HG02798 (cell line): ENCODE data around the gene NWD2.

ENCODE experiments used
- ATAC-seq: cut with Tn5 transposase; IDR thresholded peaks from one replicate; pipeline ENCODE4 v1.9.1; 2021; ENCODE audit warnings: mild to moderate bottlenecking; ENCODE audit not compliant: unreplicated experiment, poor library complexity

Gene NWD2

GRCh38 chr4:37279121-37279520 is 34.6 kb downstream of the NWD2 start:
- no peak for ATAC-seq

GRCh38 chr4:37279894-37280592 is 35.5 kb downstream of the NWD2 start:
- no peak for ATAC-seq

- no peak for ATAC-seq
Observed at GRCh38 chr4:37299468-37299867, 54.9 kb downstream of the NWD2 start.

GRCh38 chr4:37304612-37305011 is 60.1 kb downstream of the NWD2 start:
- no peak for ATAC-seq

- no peak for ATAC-seq
Observed at GRCh38 chr4:37305984-37306383, 61.4 kb downstream of the NWD2 start.

GRCh38 chr4:37317104-37317643 is 72.6 kb downstream of the NWD2 start:
- ATAC-seq = no peak

- no peak for ATAC-seq
Observed at GRCh38 chr4:37320513-37321235, 76.1 kb downstream of the NWD2 start.

GRCh38 chr4:37322122-37322521 is 77.6 kb downstream of the NWD2 start:
- ATAC-seq = no peak

GRCh38 chr4:37324546-37324945 is 80.0 kb downstream of the NWD2 start:
- ATAC-seq = no peak

GRCh38 chr4:37326852-37327251 is 82.3 kb downstream of the NWD2 start:
- no peak for ATAC-seq

- no peak for ATAC-seq
Observed at GRCh38 chr4:37338972-37339371, 94.4 kb downstream of the NWD2 start.

- no peak for ATAC-seq
Observed at GRCh38 chr4:37358748-37359147, 114.2 kb downstream of the NWD2 start.

GRCh38 chr4:37359261-37359660 is 114.7 kb downstream of the NWD2 start:
- no peak for ATAC-seq

GRCh38 chr4:37365888-37366287 is 121.3 kb downstream of the NWD2 start:
- no peak for ATAC-seq

- ATAC-seq = no peak
Observed at GRCh38 chr4:37367901-37368300, 123.4 kb downstream of the NWD2 start.

- no peak for ATAC-seq
Observed at GRCh38 chr4:37370052-37370451, 125.5 kb downstream of the NWD2 start.

- no peak for ATAC-seq
Observed at GRCh38 chr4:37381040-37381668, 136.6 kb downstream of the NWD2 start.

- peak; percentile 75 for ATAC-seq
Observed at GRCh38 chr4:37383579-37384229, 139.2 kb downstream of the NWD2 start.

GRCh38 chr4:37385424-37385823 is 140.9 kb downstream of the NWD2 start:
- ATAC-seq = no peak

- ATAC-seq = no peak
Observed at GRCh38 chr4:37388681-37389365, 144.3 kb downstream of the NWD2 start.
